Smooth muscle cell (in vitro differentiated cells): ENCODE measurements around the gene SERPINC1. TPM values are rescaled to one million over a fixed set of nuclear protein-coding genes. Genes with fewer than 3 reads are reported as not detected.

Experiments
- DNase-seq: peaks from one replicate; lab custom pipeline; 2025; ENCODE audit not compliant: unreplicated experiment; lab: John Stamatoyannopoulos, UW
- H2AFZ ChIP-seq: fragments of 200-600 bp; sonication (generic); 2 replicates; pipeline ENCODE4 v1.6.0; 2016; ENCODE audit warnings: antibody characterized with exemption, low read depth, mild to moderate bottlenecking
- H3F3A ChIP-seq: fragments of 200-600 bp; sonication (generic); 2 replicates; pipeline ENCODE4 v1.6.0; 2017; ENCODE audit warnings: antibody characterized with exemption, low read depth
- H3K27ac ChIP-seq: fragments of 200-600 bp; sonication (generic); 2 replicates; pipeline ENCODE4 v1.5.1; 2016; ENCODE audit warnings: low read depth, mild to moderate bottlenecking
- H3K27me3 ChIP-seq: fragments of 200-600 bp; sonication (generic); 2 replicates; pipeline ENCODE4 v1.6.1; 2016; ENCODE audit warnings: low read depth, mild to moderate bottlenecking
- H3K36me3 ChIP-seq: fragments of 200-600 bp; sonication (generic); 2 replicates; pipeline ENCODE4 v1.5.1; 2016; ENCODE audit warnings: low read depth
- H3K4me1 ChIP-seq: fragments of 200-600 bp; sonication (generic); 2 replicates; pipeline ENCODE4 v1.5.1; 2016; ENCODE audit warnings: low read depth
- H3K4me2 ChIP-seq: fragments of 200-600 bp; sonication (generic); 2 replicates; pipeline ENCODE4 v1.6.0; 2016; ENCODE audit warnings: mild to moderate bottlenecking
- H3K4me3 ChIP-seq: fragments of 200-600 bp; sonication (generic); 2 replicates; pipeline ENCODE4 v1.5.1; 2016; ENCODE audit warnings: mild to moderate bottlenecking
- H3K79me2 ChIP-seq: fragments of 200-600 bp; sonication (generic); 2 replicates; pipeline ENCODE4 v1.6.0; 2016; ENCODE audit warnings: low read depth, mild to moderate bottlenecking
- H3K9ac ChIP-seq: fragments of 200-600 bp; sonication (generic); 2 replicates; pipeline ENCODE4 v1.6.0; 2016; ENCODE audit warnings: low read depth
- H3K9me3 ChIP-seq: fragments of 200-600 bp; sonication (generic); replicated peaks from 2 replicates; pipeline ENCODE4 v1.5.1; 2016; ENCODE audit warnings: low read depth
- H4K20me1 ChIP-seq: fragments of 200-600 bp; sonication (generic); 2 replicates; pipeline ENCODE4 v1.6.0; 2016; ENCODE audit warnings: low read depth
- WGBS: methylation state at CpG from one replicate; pipeline ENCODE4 v1.1.7; 2016; ENCODE audit warnings: low lambda C conversion rate; 5-methylcytosine and 5-hydroxymethylcytosine counted together
- polyA plus RNA-seq: library from polyadenylated mRNA; unstranded; fragments of >200 nt; fragmentation: Nextera tagmentation; extraction: Ambion mirVana; gene quantifications from 2 replicates; pipeline ENCODE4 v1.2.1, GENCODE V29; 2016
- total RNA-seq: library from RNA; depleted of rRNA; stranded (reverse); fragments of >200 nt; gene quantifications from 2 replicates; pipeline ENCODE4 v1.2.3, GENCODE V29; 2014
- TF ChIP-seq, protein P1 (sequence below): fragments of 200-600 bp; sonication (generic); IDR thresholded peaks from 2 replicates; pipeline ENCODE4 v1.5.1; 2017; ENCODE audit warnings: borderline replicate concordance, mild to moderate bottlenecking, antibody characterized with exemption; ENCODE audit not compliant: insufficient read depth, poor library complexity, severe bottlenecking

SERPINC1 gene
- total and polyA plus RNA-seq, 2 experiments from 2014 or later = 0.49 to 0.56 TPM

DNA sequence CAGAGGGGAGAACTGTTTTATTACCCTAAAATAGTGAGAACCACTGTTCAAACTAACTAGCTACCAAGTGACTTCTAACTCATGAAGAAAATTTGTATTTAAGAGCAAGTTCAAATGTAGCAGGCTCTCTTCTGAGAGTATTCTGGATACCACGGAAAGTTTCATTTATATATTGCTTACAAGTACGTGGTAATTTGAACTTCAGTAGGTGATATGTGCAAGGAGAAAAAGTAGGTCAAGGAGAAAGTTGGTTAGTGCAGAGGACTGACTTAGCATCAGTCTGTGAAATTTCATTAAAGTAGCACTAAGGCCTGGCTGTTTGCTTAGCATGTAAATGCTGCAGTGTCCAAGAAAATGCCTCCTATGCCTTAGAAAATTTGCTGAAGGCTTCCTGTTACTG is 16.7 kb downstream of the SERPINC1 start:
- no peak for DNase-seq
- H3K9ac ChIP-seq = no peak overlapping the region
- no peak overlapping the region for H3K4me2 ChIP-seq
- no peak overlapping the region for H3K4me3 ChIP-seq
- H3F3A ChIP-seq = no peaks in the 10 kb centered on the region
- TF ChIP-seq, protein P1, sequence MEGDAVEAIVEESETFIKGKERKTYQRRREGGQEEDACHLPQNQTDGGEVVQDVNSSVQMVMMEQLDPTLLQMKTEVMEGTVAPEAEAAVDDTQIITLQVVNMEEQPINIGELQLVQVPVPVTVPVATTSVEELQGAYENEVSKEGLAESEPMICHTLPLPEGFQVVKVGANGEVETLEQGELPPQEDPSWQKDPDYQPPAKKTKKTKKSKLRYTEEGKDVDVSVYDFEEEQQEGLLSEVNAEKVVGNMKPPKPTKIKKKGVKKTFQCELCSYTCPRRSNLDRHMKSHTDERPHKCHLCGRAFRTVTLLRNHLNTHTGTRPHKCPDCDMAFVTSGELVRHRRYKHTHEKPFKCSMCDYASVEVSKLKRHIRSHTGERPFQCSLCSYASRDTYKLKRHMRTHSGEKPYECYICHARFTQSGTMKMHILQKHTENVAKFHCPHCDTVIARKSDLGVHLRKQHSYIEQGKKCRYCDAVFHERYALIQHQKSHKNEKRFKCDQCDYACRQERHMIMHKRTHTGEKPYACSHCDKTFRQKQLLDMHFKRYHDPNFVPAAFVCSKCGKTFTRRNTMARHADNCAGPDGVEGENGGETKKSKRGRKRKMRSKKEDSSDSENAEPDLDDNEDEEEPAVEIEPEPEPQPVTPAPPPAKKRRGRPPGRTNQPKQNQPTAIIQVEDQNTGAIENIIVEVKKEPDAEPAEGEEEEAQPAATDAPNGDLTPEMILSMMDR = no peak
- H3K4me1 ChIP-seq = no peaks in the 10 kb centered on the region
- no peaks in the 10 kb centered on the region for H3K27me3 ChIP-seq
- H3K79me2 ChIP-seq = no peaks in the 10 kb centered on the region
- H4K20me1 ChIP-seq = no peaks in the 10 kb centered on the region
- 88% methylated on average over 2 of the region's 2 CpGs for WGBS
- H2AFZ ChIP-seq = no peak overlapping the region
- no peak overlapping the region for H3K27ac ChIP-seq
- no peaks in the 10 kb centered on the region for H3K36me3 ChIP-seq
- H3K9me3 ChIP-seq = no peaks in the 10 kb centered on the region

DNA sequence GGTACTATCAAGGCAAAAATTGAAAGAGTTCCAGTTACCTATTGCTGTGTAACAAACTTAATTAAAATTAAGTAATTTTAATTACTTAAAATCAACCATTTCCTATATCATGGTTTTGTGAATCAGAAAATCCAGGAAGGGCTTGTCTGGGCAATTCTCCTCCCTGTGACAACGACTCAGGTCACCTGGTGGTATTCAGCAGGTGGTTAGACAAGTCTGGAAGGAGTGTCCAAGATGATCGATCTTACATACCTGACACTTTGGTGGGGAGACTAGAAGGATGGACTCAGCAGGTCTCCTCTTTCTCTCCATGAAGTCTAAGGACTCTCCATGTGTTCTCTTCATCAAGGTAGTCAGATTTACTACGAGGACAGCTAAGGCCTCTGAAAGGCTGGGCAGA is 22.9 kb downstream of the SERPINC1 start:
- Histone ChIP-seq H3K4me3 (no peak overlapping the region), H3F3A (no peaks in the 10 kb centered on the region), H3K79me2 (no peaks in the 10 kb centered on the region), H2AFZ (no peak overlapping the region), H3K4me2 (no peak overlapping the region), H3K9me3 (no peaks in the 10 kb centered on the region), H3K36me3 (no peaks in the 10 kb centered on the region), H3K27me3 (no peaks in the 10 kb centered on the region), H3K9ac (no peak overlapping the region), H3K27ac (peak overlapping the region; percentile 60), H4K20me1 (peaks cover 7% of the 10 kb centered on the region), H3K4me1 (no peaks in the 10 kb centered on the region)
- 60% methylated on average over 3 of the region's 3 CpGs for WGBS
- TF ChIP-seq, protein P1 = no peak
- no peak for DNase-seq

DNA sequence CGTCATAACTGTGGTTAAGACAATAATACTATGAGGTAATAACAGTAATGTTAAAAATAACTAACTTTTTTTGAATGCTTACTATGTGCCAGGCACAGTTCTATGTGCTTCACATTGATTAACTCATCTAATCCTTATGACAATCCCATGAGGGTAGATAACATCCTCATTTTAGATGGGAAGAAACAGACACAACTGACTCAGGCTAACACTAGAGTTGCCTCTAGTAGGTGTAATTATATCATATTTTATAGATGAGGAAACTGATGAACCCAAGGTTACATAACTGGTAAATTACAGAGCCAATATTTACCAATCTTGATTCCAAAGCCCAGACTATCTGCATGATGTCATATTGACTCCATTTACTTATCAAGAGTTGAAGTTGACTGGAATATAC is 23.5 kb downstream of the SERPINC1 start:
- Histone ChIP-seq H3K79me2 (no peaks in the 10 kb centered on the region), H3K9me3 (no peaks in the 10 kb centered on the region), H3K4me1 (no peaks in the 10 kb centered on the region), H3K27ac (peak overlapping the region; percentile 60), H3F3A (no peaks in the 10 kb centered on the region), H3K27me3 (no peaks in the 10 kb centered on the region), H3K36me3 (no peaks in the 10 kb centered on the region), H3K4me2 (peak overlapping the region; percentile 5), H3K9ac (peak overlapping the region; percentile 15), H4K20me1 (peaks cover 7% of the 10 kb centered on the region), H3K4me3 (no peak overlapping the region), H2AFZ (no peak overlapping the region)
- TF ChIP-seq, protein P1 = no peak
- no peak for DNase-seq
- 48% methylated on average over 1 of the region's 1 CpG for WGBS

DNA sequence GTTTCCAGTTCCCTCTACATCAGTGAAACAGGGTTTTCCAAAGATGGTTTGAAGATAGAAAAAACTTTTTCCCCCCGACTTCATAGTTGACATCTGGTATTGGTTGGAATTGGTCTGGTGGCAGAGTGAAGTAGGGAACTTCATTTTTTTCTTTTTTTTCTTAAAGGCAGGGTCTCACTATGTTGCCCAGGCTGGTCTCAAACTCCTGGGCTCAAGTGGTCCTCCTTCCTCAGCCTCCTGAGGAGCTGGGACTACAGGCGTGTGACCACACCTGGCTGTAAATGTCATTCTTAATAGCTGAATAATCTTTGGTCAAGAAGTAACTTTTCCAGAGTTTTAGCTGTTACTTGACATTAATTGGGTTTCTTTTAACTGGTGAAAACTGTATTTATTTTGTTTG is 27.2 kb downstream of the SERPINC1 start:
- no peaks in the 10 kb centered on the region for H3K79me2 ChIP-seq
- TF ChIP-seq, protein P1 = no peak
- DNase-seq = no peak
- H3K36me3 ChIP-seq = peaks cover 9% of the 10 kb centered on the region
- H3K9ac ChIP-seq = no peak overlapping the region
- WGBS = 97% methylated on average over 2 of the region's 2 CpGs
- H3K4me2 ChIP-seq = no peak overlapping the region
- H3K4me3 ChIP-seq = no peak overlapping the region
- no peaks in the 10 kb centered on the region for H3F3A ChIP-seq
- H4K20me1 ChIP-seq = peaks cover 7% of the 10 kb centered on the region
- no peaks in the 10 kb centered on the region for H3K9me3 ChIP-seq
- H3K27ac ChIP-seq = no peak overlapping the region
- no peaks in the 10 kb centered on the region for H3K4me1 ChIP-seq
- H2AFZ ChIP-seq = no peak overlapping the region
- no peaks in the 10 kb centered on the region for H3K27me3 ChIP-seq
